SK-N-SH (cell line): ENCODE results near the gene TBRG4. TPM values are rescaled to one million over a fixed set of nuclear protein-coding genes. Genes with fewer than 3 reads are reported as not detected.

Source experiments
- CTCF ChIA-PET: fragments of 300-600, 350-600 bp; formaldehyde crosslinking; extraction: SDS; loops from one replicate; lab custom pipeline; 2021; lab: Yijun Ruan, JAX
- POLR2A ChIA-PET: fragments of 350-600 bp; sonication (Branson Sonifier 250); formaldehyde crosslinking; extraction: SDS; loops from one replicate; lab custom pipeline; 2020; ENCODE audit warnings: antibody characterized with exemption, inconsistent platforms; lab: Yijun Ruan, JAX
- DNase-seq: peaks from one replicate; pipeline ENCODE4 v3.0.0; 2012
- H2AFZ ChIP-seq: fragments of 200-600 bp; sonication (generic); 2 replicates; pipeline ENCODE4 v1.8.1; 2016; ENCODE audit warnings: antibody characterized with exemption, mild to moderate bottlenecking, low read depth
- H3F3A ChIP-seq: fragments of 200-600 bp; sonication (generic); replicated peaks from 2 replicates; pipeline ENCODE3; 2016; ENCODE audit warnings: antibody characterized with exemption, mild to moderate bottlenecking; ENCODE audit not compliant: insufficient read depth
- H3K27ac ChIP-seq, 2 experiments: fragments of 200-500 bp in 1 of 2; fragments of 200-600 bp in 1 of 2; sonication (Bioruptor generic) in 1 of 2; sonication (generic), shearing (Covaris generic) in 1 of 2; 2 replicates each; pipeline versions ENCODE4 v1.5.1 to v1.6.1; 2014 to 2016; ENCODE audit warnings: low read depth in 2 of 2, inconsistent platforms in 1 of 2, low read length in 1 of 2, mild to moderate bottlenecking in 1 of 2, mixed read lengths in 1 of 2
- H3K27me3 ChIP-seq: fragments of 200-600 bp; sonication (generic), shearing (Covaris generic); 2 replicates; pipeline ENCODE4 v1.6.1; 2016; ENCODE audit warnings: mixed run types; ENCODE audit not compliant: insufficient read depth
- H3K36me3 ChIP-seq, 2 experiments: fragments of 200-500 bp in 1 of 2; fragments of 200-600 bp in 1 of 2; sonication (Bioruptor generic) in 1 of 2; sonication (generic) in 1 of 2; replicated peaks in 1 of 2; 2 replicates each; pipeline versions ENCODE3 to v1.5.1; 2014 to 2016; ENCODE audit warnings: low read length in 1 of 2, mild to moderate bottlenecking in 1 of 2; ENCODE audit not compliant: insufficient read depth in 2 of 2, control insufficient read depth in 1 of 2
- H3K4me1 ChIP-seq, 2 experiments: fragments of 200-500 bp in 1 of 2; fragments of 200-600 bp in 1 of 2; sonication (Bioruptor generic) in 1 of 2; sonication (generic), shearing (Covaris generic) in 1 of 2; 2 replicates each; pipeline versions ENCODE4 v1.5.1 to v1.6.1; 2014 to 2016; ENCODE audit warnings: low read depth in 1 of 2, low read length in 1 of 2, mixed run types in 1 of 2; ENCODE audit not compliant: insufficient read depth in 2 of 2, control insufficient read depth in 1 of 2
- H3K4me2 ChIP-seq: fragments of 200-600 bp; sonication (generic), shearing (Covaris generic); 2 replicates; pipeline ENCODE4 v1.6.1; 2017; ENCODE audit warnings: mixed run types
- H3K4me3 ChIP-seq, 2 experiments: fragments of 200-500 bp in 1 of 2; fragments of 200-600 bp in 1 of 2; sonication (Bioruptor generic) in 1 of 2; sonication (generic), shearing (Covaris generic) in 1 of 2; 2 replicates each; pipeline versions ENCODE4 v1.5.1 to v1.8.1; 2014 to 2016; ENCODE audit warnings: low read depth in 2 of 2, inconsistent platforms in 1 of 2, low read length in 1 of 2, mild to moderate bottlenecking in 1 of 2, mixed read lengths in 1 of 2, moderate library complexity in 1 of 2
- H3K79me2 ChIP-seq: fragments of 200-600 bp; sonication (generic); 2 replicates; pipeline ENCODE4 v1.8.1; 2017; ENCODE audit warnings: mild to moderate bottlenecking; ENCODE audit not compliant: insufficient read depth
- H3K9ac ChIP-seq: fragments of 200-600 bp; sonication (generic); 2 replicates; pipeline ENCODE4 v1.6.1; 2017; ENCODE audit warnings: mixed run types
- H3K9me2 ChIP-seq: fragments of 200-600 bp; sonication (generic); 2 replicates; pipeline ENCODE4 v1.6.1; 2017; ENCODE audit warnings: mixed run types
- H3K9me3 ChIP-seq: fragments of 200-600 bp; sonication (generic); 2 replicates; pipeline ENCODE4 v1.6.1; 2017; ENCODE audit warnings: mixed run types, mild to moderate bottlenecking, moderate library complexity
- H4K20me1 ChIP-seq: fragments of 200-600 bp; sonication (generic); 2 replicates; pipeline ENCODE4 v1.6.1; 2017; ENCODE audit warnings: mild to moderate bottlenecking, mixed run types; ENCODE audit not compliant: insufficient read depth
- ELF1 ChIP-seq: IDR thresholded peaks from 2 replicates; pipeline ENCODE4 v1.4.0; 2012
- EZH2phosphoT487 ChIP-seq: fragments of 200-600 bp; sonication (generic); IDR thresholded peaks from 2 replicates; pipeline ENCODE4 v1.6.1; 2017; ENCODE audit warnings: low read depth, mixed run types, mild to moderate bottlenecking, antibody characterized with exemption, moderate library complexity, borderline replicate concordance
- GATA2 ChIP-seq: sonication (generic); formaldehyde crosslinking; IDR thresholded peaks from 2 replicates; pipeline ENCODE4 v1.5.0; 2020; ENCODE audit warnings: mild to moderate bottlenecking, missing genetic modification reagents
- IRF3 ChIP-seq: fragments of 150-350 bp; IDR thresholded peaks from 2 replicates; pipeline ENCODE4 v1.6.1; 2016; ENCODE audit warnings: mild to moderate bottlenecking, low read depth, low read length
- MEF2A ChIP-seq: IDR thresholded peaks from 2 replicates; pipeline ENCODE4 v1.4.0; 2012; ENCODE audit warnings: low read depth, borderline replicate concordance
- NRF1 ChIP-seq: IDR thresholded peaks from 2 replicates; pipeline ENCODE4 v1.6.1; 2012; ENCODE audit warnings: low read depth, mild to moderate bottlenecking, low read length
- POLR2AphosphoS5 ChIP-seq: IDR thresholded peaks from 2 replicates; pipeline ENCODE4 v1.6.1; 2012; ENCODE audit warnings: low read depth, low read length
- RAD21 ChIP-seq: IDR thresholded peaks from 2 replicates; pipeline ENCODE4 v1.6.1; 2012; ENCODE audit warnings: mild to moderate bottlenecking, low read length
- RCOR1 ChIP-seq: fragments of 150-350 bp; IDR thresholded peaks from 2 replicates; pipeline ENCODE4 v1.6.1; 2017; ENCODE audit warnings: antibody characterized with exemption, low read length
- RFX5 ChIP-seq: IDR thresholded peaks from 2 replicates; pipeline ENCODE4 v1.6.1; 2012; ENCODE audit warnings: mild to moderate bottlenecking, improper control_type of control experiment, low read length
- SIN3A ChIP-seq: IDR thresholded peaks from 2 replicates; pipeline ENCODE4 v1.6.1; 2012; ENCODE audit warnings: low read depth, mild to moderate bottlenecking, low read length, moderate library complexity, borderline replicate concordance
- TAF1 ChIP-seq: IDR thresholded peaks from 2 replicates; pipeline ENCODE4 v1.6.1; 2012; ENCODE audit warnings: low read depth, mild to moderate bottlenecking, low read length, moderate library complexity, borderline replicate concordance
- YY1 ChIP-seq: IDR thresholded peaks from 2 replicates; pipeline ENCODE4 v1.4.0; 2012; ENCODE audit warnings: low read depth, mild to moderate bottlenecking
- WGBS: methylation state at CpG from one replicate; pipeline ENCODE4 v1.1.6; 2017; ENCODE audit warnings: low lambda C conversion rate; 5-methylcytosine and 5-hydroxymethylcytosine counted together
- polyA plus RNA-seq, 3 experiments: library from polyadenylated mRNA; depleted of rRNA; stranded (reverse); fragments of >200 nt; gene quantifications; 2 replicates each; pipeline ENCODE4 v1.2.3, GENCODE V29; 2012
- TF ChIP-seq, protein P1 (sequence below): IDR thresholded peaks from 2 replicates; pipeline ENCODE4 v1.4.0; 2012; ENCODE audit warnings: low read depth, borderline replicate concordance
- TF ChIP-seq, protein P2 (sequence below): IDR thresholded peaks from 2 replicates; pipeline ENCODE4 v1.6.1; 2012; ENCODE audit warnings: mild to moderate bottlenecking, low read depth, low read length, moderate library complexity

The TBRG4 gene
- polyA plus RNA-seq, 1 of the 3 experiments (the other 2 are of a cell fraction) = 76.2 TPM

GRCh38 chr7:45145881-45146280 lies 34.4 kb upstream of the TBRG4 start:
- H3K9me2 ChIP-seq = no peaks in the 10 kb centered on the region
- peaks cover 0 to 4% of the 10 kb centered on the region in 2 experiments; a peak in 1 of 4 replicates for H3K4me1 ChIP-seq
- H4K20me1 ChIP-seq = no peaks in the 10 kb centered on the region
- no peaks in the 10 kb centered on the region for H3K79me2 ChIP-seq
- 54% methylated on average over 7 of the region's 7 CpGs for WGBS
- H3F3A ChIP-seq = no peaks in the 10 kb centered on the region
- no peak for TF ChIP-seq NRF1
- TF ChIP-seq EZH2phosphoT487 = no peak
- no peak for TF ChIP-seq POLR2AphosphoS5
- no peak for TF ChIP-seq TAF1
- TF ChIP-seq RCOR1 = no peak
- TF ChIP-seq MEF2A = no peak
- no peak for TF ChIP-seq YY1
- TF ChIP-seq GATA2 (CRISPR knock-in tag) = no peak
- TF ChIP-seq IRF3 = no peak
- TF ChIP-seq, protein P1, sequence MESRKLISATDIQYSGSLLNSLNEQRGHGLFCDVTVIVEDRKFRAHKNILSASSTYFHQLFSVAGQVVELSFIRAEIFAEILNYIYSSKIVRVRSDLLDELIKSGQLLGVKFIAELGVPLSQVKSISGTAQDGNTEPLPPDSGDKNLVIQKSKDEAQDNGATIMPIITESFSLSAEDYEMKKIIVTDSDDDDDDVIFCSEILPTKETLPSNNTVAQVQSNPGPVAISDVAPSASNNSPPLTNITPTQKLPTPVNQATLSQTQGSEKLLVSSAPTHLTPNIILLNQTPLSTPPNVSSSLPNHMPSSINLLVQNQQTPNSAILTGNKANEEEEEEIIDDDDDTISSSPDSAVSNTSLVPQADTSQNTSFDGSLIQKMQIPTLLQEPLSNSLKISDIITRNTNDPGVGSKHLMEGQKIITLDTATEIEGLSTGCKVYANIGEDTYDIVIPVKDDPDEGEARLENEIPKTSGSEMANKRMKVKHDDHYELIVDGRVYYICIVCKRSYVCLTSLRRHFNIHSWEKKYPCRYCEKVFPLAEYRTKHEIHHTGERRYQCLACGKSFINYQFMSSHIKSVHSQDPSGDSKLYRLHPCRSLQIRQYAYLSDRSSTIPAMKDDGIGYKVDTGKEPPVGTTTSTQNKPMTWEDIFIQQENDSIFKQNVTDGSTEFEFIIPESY = no peak
- no peak for TF ChIP-seq ELF1
- TF ChIP-seq RFX5 = no peak
- TF ChIP-seq SIN3A = no peak
- TF ChIP-seq RAD21 = no peak
- TF ChIP-seq, protein P2, sequence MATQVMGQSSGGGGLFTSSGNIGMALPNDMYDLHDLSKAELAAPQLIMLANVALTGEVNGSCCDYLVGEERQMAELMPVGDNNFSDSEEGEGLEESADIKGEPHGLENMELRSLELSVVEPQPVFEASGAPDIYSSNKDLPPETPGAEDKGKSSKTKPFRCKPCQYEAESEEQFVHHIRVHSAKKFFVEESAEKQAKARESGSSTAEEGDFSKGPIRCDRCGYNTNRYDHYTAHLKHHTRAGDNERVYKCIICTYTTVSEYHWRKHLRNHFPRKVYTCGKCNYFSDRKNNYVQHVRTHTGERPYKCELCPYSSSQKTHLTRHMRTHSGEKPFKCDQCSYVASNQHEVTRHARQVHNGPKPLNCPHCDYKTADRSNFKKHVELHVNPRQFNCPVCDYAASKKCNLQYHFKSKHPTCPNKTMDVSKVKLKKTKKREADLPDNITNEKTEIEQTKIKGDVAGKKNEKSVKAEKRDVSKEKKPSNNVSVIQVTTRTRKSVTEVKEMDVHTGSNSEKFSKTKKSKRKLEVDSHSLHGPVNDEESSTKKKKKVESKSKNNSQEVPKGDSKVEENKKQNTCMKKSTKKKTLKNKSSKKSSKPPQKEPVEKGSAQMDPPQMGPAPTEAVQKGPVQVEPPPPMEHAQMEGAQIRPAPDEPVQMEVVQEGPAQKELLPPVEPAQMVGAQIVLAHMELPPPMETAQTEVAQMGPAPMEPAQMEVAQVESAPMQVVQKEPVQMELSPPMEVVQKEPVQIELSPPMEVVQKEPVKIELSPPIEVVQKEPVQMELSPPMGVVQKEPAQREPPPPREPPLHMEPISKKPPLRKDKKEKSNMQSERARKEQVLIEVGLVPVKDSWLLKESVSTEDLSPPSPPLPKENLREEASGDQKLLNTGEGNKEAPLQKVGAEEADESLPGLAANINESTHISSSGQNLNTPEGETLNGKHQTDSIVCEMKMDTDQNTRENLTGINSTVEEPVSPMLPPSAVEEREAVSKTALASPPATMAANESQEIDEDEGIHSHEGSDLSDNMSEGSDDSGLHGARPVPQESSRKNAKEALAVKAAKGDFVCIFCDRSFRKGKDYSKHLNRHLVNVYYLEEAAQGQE = no peak
- no peak overlapping the region for H3K27ac ChIP-seq
- H3K27me3 ChIP-seq = peaks cover 15% of the 10 kb centered on the region
- ChIA-PET POLR2A (no interaction called here), CTCF (interaction anchor here (6.5 to 14.4 kb wide), 2 partner anchors 9 to 113 kb away, joined by 71 to 201 read pairs; no protein-coding TSS in a partner anchor)
- DNase-seq = no peak
- no peak overlapping the region for H3K4me2 ChIP-seq
- H2AFZ ChIP-seq = no peak overlapping the region
- H3K9me3 ChIP-seq = no peaks in the 10 kb centered on the region
- no peak overlapping the region for H3K9ac ChIP-seq
- H3K4me3 ChIP-seq = no peak overlapping the region
- no peaks in the 10 kb centered on the region for H3K36me3 ChIP-seq
